ENCODE results near the gene CCNH.

The CCNH gene

DNA sequence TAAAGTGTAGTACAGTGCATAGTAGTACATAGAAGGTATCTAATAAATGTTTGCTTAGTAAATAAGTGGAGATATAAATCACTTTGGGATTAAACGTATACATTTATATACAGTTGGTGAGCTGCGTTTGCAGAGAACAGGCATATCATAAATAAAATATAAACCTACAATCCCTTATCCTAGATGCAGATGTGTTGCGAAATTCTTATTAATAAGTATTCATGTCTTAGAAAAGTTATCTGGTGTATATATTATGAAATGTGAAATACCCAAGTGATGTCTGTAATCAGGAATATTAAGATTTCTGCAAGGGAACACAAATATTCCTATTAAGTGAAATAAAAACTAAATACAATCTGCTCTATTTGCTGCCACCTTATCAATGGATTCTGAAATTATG is 8.8 kb downstream of the CCNH start:
- no peak for DNase-seq (ENCODE audit: low read depth in 2 of 2)

DNA sequence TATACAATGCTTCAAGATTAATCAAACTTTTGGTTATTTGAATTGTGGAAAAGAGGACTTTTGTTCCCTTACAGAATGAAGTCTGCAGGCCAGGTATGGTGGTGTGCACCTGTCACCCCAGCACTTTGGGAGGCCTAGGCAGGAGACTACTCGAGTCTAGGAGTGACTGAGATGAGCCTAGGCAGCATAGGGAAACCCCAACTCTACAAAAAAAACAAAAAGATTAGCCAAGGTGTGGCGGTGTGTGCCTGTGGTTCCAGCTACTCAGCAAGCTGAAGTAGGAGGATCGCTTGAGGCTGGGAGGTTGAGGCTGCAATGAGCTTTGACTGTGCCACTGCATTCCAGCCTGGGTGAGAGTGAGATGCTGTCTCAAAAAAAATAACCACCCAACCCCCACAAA is 9.3 kb downstream of the CCNH start:
- no peak for DNase-seq (ENCODE audit: low read depth in 2 of 2)

DNA sequence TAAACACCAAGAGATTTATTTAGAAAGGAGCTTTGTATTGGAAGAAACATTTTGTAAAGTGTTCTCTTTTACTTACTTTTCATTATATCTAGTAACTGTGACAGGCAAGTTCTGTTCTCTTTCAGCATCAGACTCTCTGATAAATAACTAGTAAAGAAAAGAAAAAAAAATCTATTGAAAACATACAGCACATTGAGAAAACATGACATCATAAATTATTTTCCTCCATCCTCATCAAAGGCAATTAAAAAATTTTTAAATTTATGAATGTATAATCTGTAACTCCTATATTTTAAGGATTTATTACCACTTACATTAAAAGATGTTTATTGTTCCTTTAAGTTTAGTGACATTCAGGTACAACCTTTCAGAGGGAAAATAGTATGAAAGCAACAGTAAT is 11.1 kb downstream of the CCNH start:
- DNase-seq (ENCODE audit: low read depth in 2 of 2), result no peak

DNA sequence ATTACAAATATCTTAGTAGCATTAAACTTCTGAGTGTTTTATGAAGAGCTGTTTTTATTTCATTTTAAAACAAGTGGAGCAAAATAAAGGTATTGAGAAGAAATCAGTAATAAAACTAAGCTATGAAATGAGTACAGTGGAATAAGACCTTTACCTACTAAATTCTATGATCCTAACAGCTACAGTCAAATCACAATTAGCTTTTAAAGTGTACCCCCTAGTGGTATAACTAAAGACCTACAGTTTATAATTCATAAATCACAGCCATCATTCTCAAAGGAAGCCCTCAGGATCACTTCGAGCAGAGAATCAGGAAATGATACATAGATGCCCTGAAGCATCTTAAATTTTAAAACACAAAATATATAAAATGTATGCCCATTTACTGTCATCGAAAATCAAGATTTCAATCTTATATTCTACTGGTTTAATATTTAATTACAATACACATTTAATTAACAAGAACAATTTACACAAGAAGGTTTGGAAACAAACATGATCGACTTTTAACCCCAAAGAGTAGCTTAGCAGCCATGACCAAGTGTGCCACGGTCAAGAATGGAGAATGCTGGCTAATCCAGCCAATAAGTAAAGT is 12.3 kb downstream of the CCNH start:
- DNase-seq (ENCODE audit: low read depth in 2 of 2), result no peak

DNA sequence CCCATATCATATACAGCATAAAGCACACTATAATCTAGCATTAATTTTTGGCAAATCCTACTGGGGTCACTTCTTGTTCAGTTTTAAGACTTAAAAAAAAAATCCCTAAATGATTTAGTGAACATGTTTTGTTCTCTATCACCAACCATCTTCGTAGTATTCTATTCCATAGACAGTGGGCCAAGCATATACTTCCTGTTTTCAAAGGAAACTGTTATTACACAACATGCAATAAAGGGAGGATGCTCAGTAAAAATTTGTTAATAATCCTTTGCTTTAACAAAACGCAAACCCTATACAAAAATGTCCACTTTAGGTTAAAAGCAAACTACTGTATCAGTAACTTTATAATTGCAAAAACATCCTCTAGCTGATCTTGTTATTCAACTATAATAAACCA is 13.0 kb downstream of the CCNH start:
- DNase-seq (ENCODE audit: low read depth in 2 of 2), result no peak

DNA sequence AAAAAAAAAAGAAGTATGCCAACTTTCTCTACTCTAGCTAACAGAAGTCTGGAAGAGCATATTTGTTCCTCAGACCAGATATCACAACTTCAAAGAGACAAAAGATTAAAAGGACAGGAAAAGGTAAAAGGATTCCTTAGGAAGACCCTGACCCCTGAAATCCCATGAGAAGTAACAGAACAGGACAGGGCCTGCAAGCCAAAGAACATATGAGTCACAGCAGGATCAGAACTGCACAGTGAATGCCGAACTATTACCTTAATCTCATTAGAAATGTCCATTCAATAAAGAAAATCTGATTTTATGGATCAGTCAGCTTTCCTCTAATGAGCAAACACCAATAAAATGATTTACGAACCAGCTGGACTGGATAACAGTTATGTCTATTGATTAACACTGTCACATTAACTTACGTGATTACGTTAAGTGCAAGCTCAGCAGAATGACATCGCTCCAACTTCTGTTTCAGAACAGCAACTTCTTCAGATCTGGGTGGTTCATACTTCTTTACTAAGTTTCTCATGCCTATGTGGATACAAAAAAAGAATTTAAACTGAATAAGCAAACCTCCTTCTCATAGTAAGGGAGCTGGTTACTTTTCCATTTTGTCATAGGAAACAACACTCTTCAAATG is 13.6 kb downstream of the CCNH start:
- DNase-seq (ENCODE audit: low read depth in 2 of 2), result no peak

DNA sequence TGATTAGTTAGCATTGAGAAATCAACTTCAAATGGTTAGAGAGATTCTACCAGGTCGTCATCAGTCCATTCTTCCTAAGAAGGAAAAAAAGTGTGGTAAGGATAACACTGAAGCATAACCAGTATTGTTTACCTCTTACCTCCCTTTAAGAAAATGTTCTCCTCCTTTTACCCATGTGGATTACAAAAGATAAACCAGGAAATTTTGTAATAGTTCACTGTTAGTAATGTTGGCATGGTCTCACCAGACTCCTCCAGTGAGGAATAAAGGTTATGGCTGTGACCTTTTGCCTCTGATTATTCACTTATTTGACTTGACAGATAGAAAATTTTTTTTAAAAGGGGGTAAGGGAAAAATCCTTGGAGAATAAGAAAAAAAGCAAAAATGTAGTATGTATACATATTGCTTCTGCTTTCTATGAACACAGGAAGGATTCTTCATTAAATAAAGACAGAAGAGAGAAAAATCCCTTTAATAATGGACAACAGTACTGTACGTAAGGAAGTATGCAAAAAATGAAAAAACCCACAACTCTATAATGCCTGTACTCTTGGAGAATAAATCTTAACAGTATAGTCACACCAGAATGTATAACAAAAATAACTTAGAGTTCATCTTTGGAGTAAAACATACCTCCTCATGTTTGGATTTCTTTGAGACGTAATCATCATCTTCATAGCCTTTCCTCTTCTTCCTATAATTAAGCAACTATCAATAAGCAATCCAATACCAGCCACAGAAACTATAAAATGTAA is 18.1 kb downstream of the CCNH start:
- no peak for DNase-seq (ENCODE audit: low read depth in 2 of 2)

DNA sequence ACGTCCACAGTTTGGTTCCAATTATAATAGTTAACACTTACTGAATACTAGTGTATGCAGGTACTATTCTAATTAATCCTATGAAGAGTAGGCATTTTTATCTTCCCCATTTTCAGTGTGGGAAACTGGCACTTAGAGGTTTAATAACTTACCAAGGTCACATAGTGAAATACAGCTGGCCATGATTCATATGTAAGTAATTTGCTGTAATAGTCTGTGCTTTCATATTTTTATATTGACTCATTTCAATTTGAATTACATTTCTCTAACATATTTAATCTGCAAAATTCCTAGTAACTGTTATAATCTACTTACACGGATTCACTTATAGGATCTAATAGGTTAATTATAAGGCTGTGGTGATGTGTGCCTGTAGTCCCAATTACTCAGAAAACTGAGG is 19.4 kb downstream of the CCNH start:
- DNase-seq (ENCODE audit: low read depth in 2 of 2), result no peak

DNA sequence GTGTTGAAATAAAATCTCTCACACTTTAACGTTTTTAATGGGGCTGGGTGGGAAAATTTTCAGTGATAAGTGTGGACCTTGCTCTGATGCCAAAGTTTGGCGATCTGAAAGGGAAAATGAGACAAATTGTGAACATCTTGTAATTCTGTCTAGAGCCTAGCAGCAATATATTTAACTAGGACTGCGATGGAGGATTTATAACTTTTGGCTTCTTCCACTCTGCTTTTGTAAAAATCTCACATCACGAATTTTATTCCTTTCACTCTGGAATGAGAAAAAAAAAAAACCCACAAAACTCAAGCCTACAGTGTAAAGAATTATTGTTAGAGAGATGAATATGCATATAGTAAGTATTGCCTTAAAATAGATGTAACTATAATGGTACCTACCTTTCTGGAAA is 19.9 kb downstream of the CCNH start:
- no peak for DNase-seq (ENCODE audit: low read depth in 2 of 2)

DNA sequence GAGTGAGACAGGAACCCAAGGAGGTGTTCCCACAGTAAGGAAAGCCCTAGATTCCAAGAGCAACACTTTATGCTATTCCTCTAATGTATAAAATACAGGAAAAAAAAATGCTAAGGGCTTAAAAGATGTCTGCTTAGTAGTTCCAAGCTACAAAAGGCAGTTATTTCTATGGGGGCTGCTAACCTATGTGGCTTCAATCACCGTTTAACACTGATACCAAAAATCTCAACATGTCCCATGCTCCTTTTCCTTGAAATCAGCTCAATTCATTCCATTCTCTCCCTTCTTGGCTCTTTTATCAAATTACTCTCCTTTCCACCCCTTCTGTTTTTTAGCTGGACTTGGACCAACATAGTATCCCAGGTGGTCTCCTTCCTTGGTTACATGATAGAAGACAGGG is 20.6 kb downstream of the CCNH start:
- no peak for DNase-seq (ENCODE audit: low read depth in 2 of 2)

DNA sequence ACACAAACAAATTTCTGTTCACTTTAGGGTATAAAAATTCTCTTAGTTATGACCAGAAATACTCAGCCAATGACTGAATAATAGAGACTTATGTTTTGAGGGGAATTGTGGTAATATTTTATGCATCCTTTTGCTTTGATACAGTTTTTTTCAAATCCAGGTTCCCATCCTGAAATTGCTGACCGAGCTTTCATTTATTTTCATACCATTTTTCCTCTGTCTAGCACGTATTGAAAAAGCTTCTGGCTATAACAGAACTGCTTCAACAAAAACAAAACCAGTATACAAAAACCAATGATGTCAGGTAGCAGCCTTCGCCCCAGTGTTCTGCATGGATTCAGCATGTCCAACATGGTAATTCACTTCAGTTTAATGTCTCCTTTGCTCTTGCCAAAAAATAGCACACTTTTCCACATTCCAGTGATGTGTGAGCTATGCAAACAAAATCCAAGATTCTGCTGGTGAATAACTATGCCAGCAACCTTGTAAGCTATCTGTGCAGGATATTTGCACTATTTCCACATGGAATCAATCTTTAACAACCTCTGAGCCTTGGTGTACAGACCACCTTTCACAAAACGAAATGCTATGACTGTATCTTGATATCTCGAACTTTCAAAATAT is 22.0 kb downstream of the CCNH start:
- DNase-seq (ENCODE audit: low read depth in 2 of 2), result no peak

DNA sequence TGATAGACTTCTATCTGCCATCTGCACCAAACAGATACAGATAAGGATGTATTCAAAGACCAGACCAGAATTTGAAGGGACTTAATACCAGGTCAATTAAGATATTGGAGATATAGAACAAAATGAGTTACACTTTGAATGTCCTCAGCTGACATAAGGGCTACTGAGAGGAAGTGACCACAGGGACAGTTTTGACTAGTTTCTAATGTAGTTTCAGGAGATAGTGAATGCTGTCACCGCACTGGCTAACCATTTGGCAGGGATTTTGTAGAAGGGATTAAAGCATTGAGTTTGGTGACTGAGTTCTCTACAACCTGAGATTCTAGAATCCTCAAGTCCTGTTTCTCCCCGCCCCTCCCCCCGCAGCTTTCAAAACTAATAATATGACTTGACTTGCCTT is 22.7 kb downstream of the CCNH start:
- DNase-seq (ENCODE audit: low read depth in 2 of 2), result no peak

DNA sequence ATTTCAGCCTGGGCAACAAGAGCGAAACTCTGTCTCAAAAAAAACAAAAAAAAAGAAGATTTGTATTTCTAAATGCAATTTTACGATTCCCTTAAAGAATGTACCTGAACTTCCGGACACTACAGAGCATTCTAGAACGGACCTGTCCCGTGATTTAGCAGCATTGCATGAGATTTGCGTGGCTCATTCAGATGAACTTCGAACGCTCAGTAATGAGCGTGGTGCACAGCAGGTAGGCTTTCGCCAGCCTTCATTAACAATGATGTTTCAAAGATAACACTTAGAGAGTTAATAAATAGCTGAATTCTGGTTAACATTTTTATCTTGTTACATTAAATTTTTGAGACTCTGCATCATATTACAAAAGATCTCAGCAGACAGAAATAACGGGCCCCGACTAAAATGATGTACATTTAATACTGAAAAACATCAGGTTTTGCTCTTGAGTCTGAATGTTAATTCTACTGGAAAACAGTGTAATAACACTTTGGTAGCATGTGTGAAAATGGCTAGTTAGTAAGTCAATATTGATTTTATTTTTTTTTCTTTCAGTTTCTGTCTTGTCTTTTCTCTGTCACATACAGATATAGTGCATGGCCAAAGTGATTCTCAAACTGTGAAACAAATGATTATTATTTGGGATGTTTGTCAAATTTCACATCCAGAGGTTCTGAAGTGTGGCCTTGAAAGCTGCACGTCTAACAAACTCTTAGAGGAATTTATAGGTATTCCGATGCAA is 23.3 kb downstream of the CCNH start:
- DNase-seq (ENCODE audit: low read depth in 2 of 2), result no peak

DNA sequence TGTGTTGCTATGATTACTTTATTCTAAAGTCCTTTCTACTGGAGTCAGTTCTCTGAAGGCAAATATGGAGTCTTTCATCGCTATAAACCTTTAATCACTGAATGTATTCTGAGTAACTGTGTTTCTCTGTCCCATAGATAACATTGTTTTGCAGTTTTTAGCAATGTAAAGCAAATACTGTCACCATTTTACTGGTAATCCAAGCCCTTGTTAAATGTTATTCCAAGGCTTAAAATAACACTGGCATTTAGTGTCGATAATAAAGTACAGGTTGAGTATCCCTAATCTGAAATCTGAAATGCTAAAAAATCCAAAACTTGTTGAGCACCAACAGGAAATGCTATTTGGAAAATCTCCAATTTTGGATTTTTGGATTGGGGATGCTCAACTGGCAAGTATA is 24.6 kb downstream of the CCNH start:
- no peak for DNase-seq (ENCODE audit: low read depth in 2 of 2)

DNA sequence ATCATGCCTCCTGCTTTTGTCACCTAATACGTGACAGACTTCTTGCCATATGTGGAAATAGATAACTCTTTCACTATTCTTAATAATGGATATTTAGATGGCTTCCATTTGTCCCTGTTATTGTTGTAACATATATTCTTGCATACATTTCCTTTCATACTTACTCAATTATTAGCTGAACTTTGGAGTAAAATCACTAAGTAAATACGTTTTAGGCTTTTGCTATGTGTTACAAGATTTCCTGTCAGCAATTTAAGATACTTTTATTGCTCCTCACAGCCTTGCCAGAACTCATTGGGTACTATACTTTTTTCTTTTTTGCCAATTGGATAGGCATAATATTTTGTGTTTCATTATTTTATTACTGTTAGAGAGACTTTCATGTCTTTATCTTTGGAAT is 26.9 kb downstream of the CCNH start:
- no peak for DNase-seq (ENCODE audit: low read depth in 2 of 2)

DNA sequence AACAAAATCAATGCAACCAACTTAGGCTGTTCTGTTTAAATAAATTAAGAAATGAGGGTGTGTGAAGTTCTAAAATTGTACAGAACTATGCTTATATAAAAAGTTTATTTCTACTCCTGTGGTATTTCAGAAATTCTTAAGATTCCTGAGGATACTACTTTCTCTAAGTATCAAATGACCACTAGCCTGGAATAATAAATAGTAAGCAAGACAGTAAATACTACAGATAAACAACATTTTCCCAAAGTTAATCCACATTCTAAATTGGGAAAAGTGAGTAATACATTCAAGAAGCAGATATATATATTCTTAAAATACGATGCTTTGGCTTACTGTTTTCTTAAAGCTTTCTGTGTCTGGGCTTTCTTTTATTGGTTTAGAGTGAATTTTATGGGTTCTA is 29.5 kb downstream of the CCNH start:
- DNase-seq (ENCODE audit: low read depth in 2 of 2), result no peak

DNA sequence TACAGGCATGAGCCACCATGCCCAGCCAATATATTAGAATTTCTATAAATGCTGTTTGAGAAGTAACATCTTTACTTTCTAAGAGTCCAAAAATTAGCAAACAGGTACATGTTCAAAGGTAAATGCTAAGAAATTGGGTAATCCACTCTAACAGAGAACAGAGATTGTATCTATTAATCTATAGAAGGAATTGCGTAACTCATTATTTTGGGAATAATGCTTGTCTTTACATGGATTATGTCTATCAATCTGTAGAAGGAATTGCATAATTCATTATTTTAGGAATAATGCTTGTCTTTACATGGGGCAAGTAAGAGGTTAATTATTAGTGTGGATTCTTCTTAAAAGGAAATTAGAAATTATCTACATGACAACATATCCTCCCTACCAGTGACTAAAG is 30.5 kb downstream of the CCNH start:
- DNase-seq (ENCODE audit: low read depth in 2 of 2), result no peak

DNA sequence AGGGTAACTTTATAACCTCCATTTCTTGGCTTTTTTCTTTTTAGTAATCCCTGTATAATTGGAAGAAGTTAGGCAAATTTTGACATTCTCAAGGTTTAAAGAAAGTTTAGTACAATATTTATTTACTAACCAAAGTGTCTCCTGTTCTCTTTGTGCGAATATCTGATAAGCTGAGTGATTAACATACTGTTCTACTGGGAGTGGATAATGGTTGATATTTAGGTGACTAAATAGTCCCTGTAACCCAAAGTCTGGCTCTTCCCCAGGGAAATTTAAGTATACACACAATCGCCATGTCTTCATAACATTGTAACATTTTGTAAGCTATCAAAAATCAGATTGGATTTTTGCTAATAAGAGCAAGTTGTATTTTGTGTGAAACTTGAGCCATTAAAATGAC is 40.0 kb downstream of the CCNH start:
- no peak for DNase-seq (ENCODE audit: low read depth in 2 of 2)

DNA sequence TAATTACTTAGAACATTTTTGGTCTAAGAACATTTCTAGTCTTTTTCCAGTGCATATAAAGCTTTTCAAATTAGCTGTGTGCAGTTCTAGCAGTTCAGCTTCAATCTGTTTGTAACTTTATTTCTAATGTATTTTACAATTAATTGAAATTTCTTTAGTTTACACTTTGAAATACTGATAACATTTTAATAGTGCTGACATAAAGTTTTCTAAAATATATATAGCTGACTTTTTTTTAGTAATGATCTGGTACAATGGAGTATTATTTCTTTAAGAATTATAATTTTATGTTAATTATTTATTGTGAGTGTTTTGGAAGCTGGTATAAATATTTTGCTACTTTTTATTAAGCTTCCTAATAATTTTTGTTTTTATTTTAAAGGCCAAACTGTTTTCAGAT is 43.3 kb downstream of the CCNH start:
- DNase-seq (ENCODE audit: low read depth in 2 of 2), result no peak

DNA sequence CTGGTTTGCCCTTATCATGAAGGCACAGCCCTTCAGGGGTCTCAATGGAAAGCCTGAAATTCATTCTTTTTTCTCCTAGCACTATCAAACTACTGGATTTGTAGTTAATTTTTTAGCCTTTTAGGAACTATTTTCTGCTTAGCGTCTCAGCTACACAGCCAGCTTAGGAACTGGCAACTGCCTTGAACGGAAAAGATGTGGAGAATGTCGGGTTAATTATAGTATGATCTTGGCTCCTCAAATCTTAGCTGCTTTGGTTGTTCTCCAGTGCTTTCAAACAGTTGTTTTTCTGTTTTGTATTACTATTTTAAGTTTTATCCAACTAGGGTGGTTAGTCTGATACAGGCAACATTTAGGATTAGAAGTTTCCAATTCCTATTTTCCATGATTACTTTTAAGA is 44.1 kb downstream of the CCNH start:
- no peak for DNase-seq (ENCODE audit: low read depth in 2 of 2)

DNA sequence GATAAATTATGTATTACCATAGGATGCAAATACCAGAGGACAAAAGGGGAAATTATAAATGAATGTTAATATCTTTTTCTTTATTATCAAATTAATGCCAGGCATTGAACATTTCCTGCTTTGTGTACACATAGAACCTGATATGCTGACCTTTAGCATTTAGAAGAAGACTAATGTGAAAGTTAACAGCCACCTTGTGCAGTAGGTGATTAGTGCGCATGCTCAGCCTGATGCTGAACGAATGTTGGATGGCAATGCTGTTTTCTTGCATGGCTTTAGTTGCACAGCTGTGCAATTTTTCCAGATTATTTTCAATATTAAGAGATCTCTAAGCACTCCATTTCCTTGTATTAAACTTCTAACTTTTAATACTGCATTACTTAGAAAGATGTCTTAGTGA is 45.5 kb downstream of the CCNH start:
- DNase-seq (ENCODE audit: low read depth in 2 of 2), result no peak

DNA sequence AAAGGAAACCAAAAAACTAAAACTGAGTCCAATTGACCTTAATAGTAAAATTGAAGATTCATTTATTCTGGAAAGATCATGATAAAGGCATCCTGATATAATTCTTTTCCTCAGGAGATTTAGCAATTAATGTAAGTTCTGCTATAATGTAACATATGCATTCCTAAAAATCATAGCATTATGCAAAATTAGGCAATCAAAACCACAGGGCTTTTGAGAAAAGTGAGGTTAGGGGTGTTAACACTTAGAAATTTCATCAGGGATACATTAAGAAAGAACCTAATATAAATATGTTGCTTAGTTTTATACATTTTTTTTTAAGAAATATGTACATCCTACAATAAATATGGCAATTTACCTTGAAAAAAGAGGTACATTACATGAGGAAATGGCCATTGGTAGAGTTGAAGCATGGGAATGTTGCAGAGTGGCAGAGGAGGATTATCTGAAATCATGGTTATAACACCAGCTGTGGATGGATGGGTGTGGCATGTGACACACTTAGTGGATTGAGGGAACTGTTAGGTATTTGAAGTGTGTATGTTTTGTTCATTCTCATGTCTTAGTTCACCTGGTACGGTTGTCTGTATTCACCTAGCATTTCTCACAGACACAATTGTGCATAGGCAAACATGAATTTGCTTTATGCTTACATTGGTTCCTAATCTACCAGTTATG is 51.1 kb downstream of the CCNH start:
- DNase-seq (ENCODE audit: low read depth in 2 of 2), result no peak
